Fibroblast of lung (primary cell): ENCODE data around the gene HAT1.

Experiments
- CTCF ChIP-seq, 2 donors: IDR thresholded peaks in 1 of 2; conservative IDR thresholded peaks in 1 of 2; 1 replicate in 1 of 2; 2 replicates in 1 of 2; pipeline ENCODE4 v1.5.1; 2011 to 2012; ENCODE audit warnings: low read length in 2 of 2, control low read depth in 1 of 2, inconsistent platforms in 1 of 2, low read depth in 1 of 2, mild to moderate bottlenecking in 1 of 2
- EZH2 ChIP-seq: IDR thresholded peaks from 2 replicates; pipeline ENCODE4 v1.5.1; 2012; ENCODE audit warnings: low read length, control low read depth, mild to moderate bottlenecking; ENCODE audit errors: missing control alignments

- no peak for TF ChIP-seq EZH2
- TF ChIP-seq CTCF (conservative IDR thresholded peaks at IDR 0.05 in 1 of 2, IDR thresholded peaks at IDR 0.05 in 1 of 2; ENCODE audit: low read depth in 1 of 2, low read length in 2 of 2): no peak
These were observed 73.8 kb downstream of the HAT1 start for GRCh38 chr2:171996021-171996420.
